Thoracic aorta (tissue), 2 donors: ENCODE measurements around the gene STK32C. TPM values are rescaled to one million over a fixed set of nuclear protein-coding genes. Genes with fewer than 3 reads are reported as not detected.

Source experiments
- ATAC-seq: fragments of 150-250 bp; one replicate; pipeline ENCODE4 v1.8.0; 2017; ENCODE audit warnings: low read depth; ENCODE audit not compliant: insufficient number of reproducible peaks, low FRiP score
- DNase-seq: peaks from one replicate; pipeline ENCODE4 v3.0.0-alpha.2; 2020; ENCODE audit warnings: low spot score
- H3K27ac ChIP-seq, 2 donors: fragments of 200-600 bp; sonication (generic); 1 replicate in 1 of 2; 2 replicates in 1 of 2; pipeline ENCODE4 v1.5.1; 2016; ENCODE audit warnings: mild to moderate bottlenecking in 2 of 2, moderate library complexity in 2 of 2
- H3K27me3 ChIP-seq: fragments of 200-600 bp; sonication (generic); replicated peaks from 2 replicates; pipeline ENCODE4 v1.6.0; 2016; ENCODE audit warnings: mild to moderate bottlenecking; ENCODE audit not compliant: insufficient read depth
- H3K36me3 ChIP-seq: fragments of 200-600 bp; sonication (generic); one replicate; pipeline ENCODE4 v1.5.1; 2016
- H3K4me1 ChIP-seq, 2 donors: fragments of 200-600 bp; sonication (generic); 1 replicate in 1 of 2; 2 replicates in 1 of 2; pipeline versions ENCODE4 v1.5.1 to v1.6.0; 2016; ENCODE audit warnings: low read depth in 2 of 2, mild to moderate bottlenecking in 1 of 2; ENCODE audit not compliant: control insufficient read depth in 1 of 2
- H3K4me3 ChIP-seq: fragments of 200-600 bp; sonication (generic); 2 replicates; pipeline ENCODE4 v1.5.1; 2016; ENCODE audit warnings: mild to moderate bottlenecking
- H3K9me3 ChIP-seq: fragments of 200-600 bp; sonication (generic); 2 replicates; pipeline ENCODE4 v1.5.1; 2016
- CTCF ChIP-seq: fragments of 200-600 bp; sonication (generic); IDR thresholded peaks from one replicate; pipeline ENCODE4 v1.5.1; 2019; ENCODE audit warnings: antibody characterized with exemption
- total RNA-seq, 2 donors: library from RNA; depleted of rRNA; stranded (reverse); fragments of >200 nt; gene quantifications; one replicate each; pipeline versions ENCODE4 v1.1.0 to v1.2.3, GENCODE V29; 2016

STK32C gene
- 1 to 10 TPM; 1.1 to 4.2 TPM for total RNA-seq

DNA sequence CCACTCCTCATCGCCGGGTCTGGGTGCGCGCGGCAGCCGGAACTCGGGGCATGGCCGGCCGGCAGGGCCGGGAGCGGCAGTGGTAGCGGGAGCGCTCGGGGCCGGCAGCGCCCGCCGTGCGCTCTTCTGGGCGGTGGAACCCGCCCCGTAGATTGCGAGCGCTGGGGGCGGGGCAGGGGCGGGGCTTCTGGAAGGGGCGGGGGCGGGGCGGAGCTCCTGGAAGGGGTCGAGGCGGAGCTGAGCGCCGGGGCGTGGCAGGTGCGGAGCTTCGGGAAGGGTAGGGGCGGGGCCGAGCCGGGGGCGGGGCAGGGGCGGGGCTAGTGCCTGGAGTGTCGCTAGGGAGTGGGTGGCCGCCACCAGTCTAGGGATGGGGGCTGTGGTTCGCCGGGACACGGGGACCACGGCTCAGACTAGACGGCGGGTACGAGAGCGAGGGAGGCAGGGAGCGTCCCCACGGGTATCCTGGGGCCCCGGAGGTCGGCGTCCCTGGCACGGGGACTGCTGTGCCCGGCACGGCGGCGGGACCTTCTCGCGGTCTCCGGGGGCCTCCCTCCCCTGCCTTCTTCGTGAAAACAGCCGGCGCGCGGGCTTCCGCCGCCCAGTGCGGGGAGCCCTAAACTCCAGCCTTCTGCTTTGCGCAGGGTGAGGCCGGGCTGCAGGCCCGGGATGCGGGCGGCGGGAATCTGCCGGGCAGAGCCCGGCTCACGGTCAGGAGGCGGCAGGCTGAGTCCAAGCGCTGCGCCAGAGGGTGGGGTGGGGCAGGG lies at the start of gene STK32C:
Gene STK32C, minus strand, starts transcription at position 128 of the 764 bp plus-strand sequence. Its CDS starts 117 bp downstream, at position 11.
- DNase-seq, result peak; percentile 56
- peak; percentile 92 for ATAC-seq
- Histone ChIP-seq H3K4me3 (peak within 1 kb of the TSS; percentile 92), H3K9me3 (no peaks in the 10 kb centered on the region), H3K27ac (peak within 1 kb of the TSS; percentile 61 to 63), H3K36me3 (no peaks in the 10 kb centered on the region), H3K27me3 (no peaks in the 10 kb centered on the region), H3K4me1 (peaks cover 4 to 17% of the 10 kb centered on the region in 2 donors)
- no peak for TF ChIP-seq CTCF

- Histone ChIP-seq H3K4me1 (no peaks in the 10 kb centered on the region), H3K27ac (no peak overlapping the region), H3K4me3 (no peak overlapping the region), H3K9me3 (no peaks in the 10 kb centered on the region), H3K36me3 (no peaks in the 10 kb centered on the region), H3K27me3 (no peaks in the 10 kb centered on the region)
- DNase-seq (no peak), ATAC-seq (no peak)
- TF ChIP-seq CTCF, result no peak
Measured at GRCh38 chr10:132356621-132357195, 49.0 kb upstream of the STK32C start.

- DNase-seq (no peak), ATAC-seq (no peak)
- H3K4me1 ChIP-seq, result no peaks in the 10 kb centered on the region
- H3K4me3 ChIP-seq, result no peak overlapping the region
- H3K36me3 ChIP-seq, result no peaks in the 10 kb centered on the region
- H3K9me3 ChIP-seq, result no peaks in the 10 kb centered on the region
- H3K27ac ChIP-seq, result no peak overlapping the region
- TF ChIP-seq CTCF, result no peak
- no peaks in the 10 kb centered on the region for H3K27me3 ChIP-seq
Measured at GRCh38 chr10:132355754-132356153, 48.0 kb upstream of the STK32C start.

DNA sequence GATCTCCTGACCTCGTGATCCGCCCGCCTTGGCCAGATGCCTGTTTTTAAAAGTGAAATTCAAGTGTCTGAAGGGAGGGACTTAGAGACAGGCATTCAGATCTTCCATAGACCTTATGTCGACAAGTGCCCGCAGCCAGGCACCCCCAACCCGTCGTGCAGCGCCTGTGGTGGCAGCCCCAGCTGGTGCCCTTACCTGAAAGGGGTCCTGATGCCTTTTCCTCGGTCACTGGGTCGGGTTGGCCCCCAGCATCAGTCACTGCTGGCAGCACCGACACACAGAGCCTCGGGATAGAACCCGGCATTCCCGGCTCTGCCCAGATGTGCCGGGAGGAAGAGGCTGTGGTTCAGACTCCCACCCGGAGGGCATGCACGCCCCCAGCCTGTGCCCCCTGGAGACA lies 47.5 kb upstream of the STK32C start:
- Histone ChIP-seq H3K27ac (no peak overlapping the region), H3K27me3 (no peaks in the 10 kb centered on the region), H3K9me3 (no peaks in the 10 kb centered on the region), H3K4me3 (no peak overlapping the region), H3K4me1 (no peaks in the 10 kb centered on the region), H3K36me3 (no peaks in the 10 kb centered on the region)
- DNase-seq (no peak), ATAC-seq (no peak)
- no peak for TF ChIP-seq CTCF

GRCh38 chr10:132354356-132355094 lies 46.8 kb upstream of the STK32C start:
- no peak for TF ChIP-seq CTCF
- Histone ChIP-seq H3K27me3 (no peaks in the 10 kb centered on the region), H3K36me3 (no peaks in the 10 kb centered on the region), H3K4me1 (no peaks in the 10 kb centered on the region), H3K27ac (no peak overlapping the region), H3K4me3 (no peak overlapping the region), H3K9me3 (no peaks in the 10 kb centered on the region)
- ATAC-seq (no peak), DNase-seq (no peak)
